ENCODE data around the gene SLC30A9.

DNA sequence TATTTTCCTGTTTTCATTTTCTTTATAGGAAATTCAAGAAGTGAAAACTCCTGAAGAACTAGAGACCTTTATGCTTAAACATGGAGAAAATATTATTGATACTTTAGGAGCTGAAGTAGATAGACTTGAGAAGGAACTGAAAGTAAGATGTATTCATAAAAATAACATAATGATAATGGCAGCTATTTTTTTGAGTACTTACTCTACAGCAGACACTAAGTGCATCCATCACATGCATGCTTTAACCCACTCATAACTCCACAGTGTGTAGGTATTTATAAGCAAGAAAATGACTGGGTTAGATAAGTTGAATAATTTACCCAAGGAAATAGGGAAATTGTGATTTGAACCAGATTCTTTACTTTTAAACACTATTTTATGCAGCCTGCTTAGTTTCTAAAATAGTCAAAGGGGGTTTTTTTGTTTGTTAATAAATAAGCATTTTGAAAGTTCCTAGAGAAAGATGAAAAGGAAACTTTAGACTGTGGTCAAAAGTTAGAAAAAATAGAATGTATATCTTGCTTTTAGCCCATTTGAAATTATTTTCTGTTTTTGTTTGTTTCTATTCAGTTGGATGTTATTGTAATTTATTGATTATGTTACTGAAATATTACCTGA lies 88.0 kb downstream of the SLC30A9 start:
- TF ChIP-seq GATA2 (IDR thresholded peaks at IDR 0.05; ENCODE audit: low read depth, low read length) (no peak), GATA3 (IDR thresholded peaks at IDR 0.05; ENCODE audit: low read depth, low read length) (no peak)

Measured in SH-SY5Y (cell line).